Dendritic cell treated with granulocyte-macrophage colony-stimulating factor and Interleukin-4, amounts not matched to agents 40 ng/mL and 50 ng/mL, for 4 days (primary cell): ENCODE results near the gene UBE2L6.
A peak's percentile ranks its signal among the peaks of the same experiment; 100 is the strongest.
"Not testable (repeated sequence)": the region's sequence is repeated elsewhere in the genome, so short reads cannot be mapped to it uniquely, and the experiment has no call there.

ENCODE experiments used
- H3K27ac Mint-ChIP-seq: one replicate; pipeline ENCODE4 v1.8.0; 2022; ENCODE audit warnings: mild to moderate bottlenecking, mixed read lengths
- H3K27me3 Mint-ChIP-seq: one replicate; pipeline ENCODE4 v1.8.0; 2022; ENCODE audit warnings: mild to moderate bottlenecking, mixed read lengths
- H3K36me3 Mint-ChIP-seq: one replicate; pipeline ENCODE4 v1.8.0; 2022; ENCODE audit warnings: low read depth, mixed read lengths
- H3K4me1 Mint-ChIP-seq: one replicate; pipeline ENCODE4 v1.8.0; 2022; ENCODE audit warnings: low read depth, mixed read lengths
- H3K4me3 Mint-ChIP-seq: one replicate; pipeline ENCODE4 v1.8.0; 2022; ENCODE audit warnings: mild to moderate bottlenecking, moderate library complexity, mixed read lengths
- H3K9me3 Mint-ChIP-seq: one replicate; pipeline ENCODE4 v1.8.0; 2022; ENCODE audit warnings: mixed read lengths
- intact Hi-C: fragments of 100-400 bp; cut with micrococcal nuclease; formaldehyde crosslinking; loops from one replicate; pipeline ENCODE4 v1.15.0; 2022

Gene UBE2L6

GRCh38 chr11:57551941-57552340, 15.5 kb downstream of the UBE2L6 start:
- Mint-ChIP-seq H3K27me3 (no peaks in the 10 kb centered on the region), H3K4me1 (peaks cover 10% of the 10 kb centered on the region), H3K4me3 (no peak overlapping the region), H3K36me3 (peaks cover 95% of the 10 kb centered on the region), H3K27ac (no peak overlapping the region), H3K9me3 (no peaks in the 10 kb centered on the region)
- intact Hi-C loops: no loop called here

DNA sequence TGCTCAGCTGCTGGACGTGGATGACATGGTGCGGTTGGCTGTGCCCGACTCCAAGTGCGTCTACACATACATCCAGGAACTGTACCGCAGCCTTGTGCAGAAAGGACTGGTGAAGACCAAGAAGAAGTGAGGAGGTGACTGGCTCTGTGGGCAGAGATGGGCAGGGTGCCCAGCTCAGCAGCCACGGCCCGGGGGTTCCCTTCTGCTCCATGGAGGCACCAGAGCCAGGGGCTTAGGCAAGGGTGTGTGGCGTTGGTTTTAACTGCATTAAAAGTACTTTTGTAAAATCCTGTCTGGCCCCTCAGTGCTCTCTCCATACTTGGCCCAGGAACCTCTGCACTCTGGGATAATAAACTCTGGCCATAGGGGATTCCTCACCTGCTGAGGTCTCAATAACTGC, 17.5 kb downstream of the UBE2L6 start:
- intact Hi-C loops: no loop called here
- H3K9me3 Mint-ChIP-seq: no peaks in the 10 kb centered on the region
- H3K27me3 Mint-ChIP-seq: no peaks in the 10 kb centered on the region
- H3K4me1 Mint-ChIP-seq: peaks cover 11% of the 10 kb centered on the region
- no peak overlapping the region for H3K27ac Mint-ChIP-seq
- no peak overlapping the region for H3K4me3 Mint-ChIP-seq
- H3K36me3 Mint-ChIP-seq: peaks cover 76% of the 10 kb centered on the region

- no peak overlapping the region for H3K4me3 Mint-ChIP-seq
- peaks cover 55% of the 10 kb centered on the region for H3K36me3 Mint-ChIP-seq
- H3K27me3 Mint-ChIP-seq: no peaks in the 10 kb centered on the region
- peaks cover 11% of the 10 kb centered on the region for H3K4me1 Mint-ChIP-seq
- H3K9me3 Mint-ChIP-seq: no peaks in the 10 kb centered on the region
- peak overlapping the region; percentile 48 for H3K27ac Mint-ChIP-seq
- intact Hi-C loops: no loop called here
Measured at GRCh38 chr11:57547854-57548377, 19.6 kb downstream of the UBE2L6 start.

DNA sequence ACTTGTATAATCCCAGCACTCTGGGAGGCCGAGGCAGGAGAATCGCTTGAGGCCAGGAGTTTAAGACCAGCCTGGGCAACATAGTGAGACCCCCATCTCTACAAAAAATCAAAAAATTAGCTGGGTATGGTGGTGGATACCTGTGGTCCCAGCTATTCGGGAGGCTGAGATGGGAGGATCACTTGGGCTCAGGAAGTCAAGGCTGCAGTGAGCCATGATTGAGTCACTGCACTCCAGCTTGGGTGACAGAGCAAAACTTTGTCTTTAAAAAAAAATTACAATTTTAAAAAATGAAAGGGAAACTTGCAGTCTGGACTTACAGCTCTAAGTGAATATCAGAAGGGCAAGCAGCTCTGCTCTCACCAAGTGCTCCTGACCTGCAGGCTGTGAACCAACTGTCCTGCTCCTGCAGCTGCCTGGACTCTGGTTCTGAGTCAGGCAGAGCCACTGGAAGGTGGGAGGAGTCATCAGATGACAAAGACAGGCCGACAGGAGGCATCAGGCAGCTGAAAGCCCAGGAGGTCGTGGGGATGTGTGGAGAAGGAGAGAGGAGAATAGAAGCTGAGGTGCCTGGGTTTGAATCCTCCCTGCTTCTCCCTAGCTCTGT, 20.5 kb downstream of the UBE2L6 start:
- no peak overlapping the region for H3K4me3 Mint-ChIP-seq
- no peaks in the 10 kb centered on the region for H3K9me3 Mint-ChIP-seq
- H3K27ac Mint-ChIP-seq: peak overlapping the region; percentile 48
- peaks cover 11% of the 10 kb centered on the region for H3K4me1 Mint-ChIP-seq
- intact Hi-C loops: no loop called here
- H3K27me3 Mint-ChIP-seq: no peaks in the 10 kb centered on the region
- peaks cover 46% of the 10 kb centered on the region for H3K36me3 Mint-ChIP-seq

DNA sequence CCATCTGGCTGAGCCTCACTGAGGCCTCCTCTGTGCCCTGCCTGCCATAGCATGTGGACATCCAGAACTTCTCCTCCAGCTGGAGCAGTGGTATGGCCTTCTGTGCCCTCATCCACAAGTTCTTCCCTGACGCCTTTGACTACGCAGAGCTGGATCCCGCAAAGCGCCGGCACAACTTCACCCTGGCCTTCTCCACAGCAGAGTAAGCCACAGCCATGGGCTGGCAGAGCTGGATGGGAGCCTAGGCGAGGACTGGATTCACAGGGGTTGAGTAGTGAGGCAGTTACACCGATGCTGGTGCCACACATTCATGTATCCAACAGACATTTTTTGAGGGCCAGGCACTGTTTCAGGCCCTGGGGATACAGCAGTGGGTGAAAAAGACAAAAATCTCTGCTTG, 21.0 kb downstream of the UBE2L6 start:
- Mint-ChIP-seq H3K36me3 (peaks cover 41% of the 10 kb centered on the region), H3K4me3 (no peak overlapping the region), H3K27ac (no peak overlapping the region), H3K9me3 (no peaks in the 10 kb centered on the region), H3K4me1 (peaks cover 11% of the 10 kb centered on the region), H3K27me3 (no peaks in the 10 kb centered on the region)
- intact Hi-C loops: no loop called here

DNA sequence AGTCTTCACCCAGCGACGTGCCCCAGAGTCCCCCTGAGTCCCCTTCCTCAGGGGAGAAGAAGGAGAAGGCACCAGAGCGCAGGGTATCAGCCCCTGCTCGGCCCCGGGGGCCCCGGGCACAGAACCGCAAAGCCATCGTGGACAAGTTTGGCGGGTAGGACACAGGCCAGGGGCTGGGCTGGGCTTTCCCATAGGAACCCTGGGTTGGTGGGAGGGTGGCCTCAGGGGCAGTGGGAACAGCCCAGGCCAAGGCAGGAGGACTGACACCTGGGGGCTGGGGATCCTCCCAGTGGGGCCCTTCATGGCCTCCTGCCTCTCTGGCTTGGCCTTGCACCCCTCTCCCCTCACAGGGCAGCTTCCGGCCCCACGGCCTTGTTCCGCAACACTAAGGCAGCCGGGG, 21.6 kb downstream of the UBE2L6 start:
- Mint-ChIP-seq H3K27me3 (no peaks in the 10 kb centered on the region), H3K4me3 (no peak overlapping the region), H3K27ac (no peak overlapping the region), H3K9me3 (no peaks in the 10 kb centered on the region), H3K4me1 (peaks cover 11% of the 10 kb centered on the region), H3K36me3 (peaks cover 38% of the 10 kb centered on the region)
- intact Hi-C loops: no loop called here

DNA sequence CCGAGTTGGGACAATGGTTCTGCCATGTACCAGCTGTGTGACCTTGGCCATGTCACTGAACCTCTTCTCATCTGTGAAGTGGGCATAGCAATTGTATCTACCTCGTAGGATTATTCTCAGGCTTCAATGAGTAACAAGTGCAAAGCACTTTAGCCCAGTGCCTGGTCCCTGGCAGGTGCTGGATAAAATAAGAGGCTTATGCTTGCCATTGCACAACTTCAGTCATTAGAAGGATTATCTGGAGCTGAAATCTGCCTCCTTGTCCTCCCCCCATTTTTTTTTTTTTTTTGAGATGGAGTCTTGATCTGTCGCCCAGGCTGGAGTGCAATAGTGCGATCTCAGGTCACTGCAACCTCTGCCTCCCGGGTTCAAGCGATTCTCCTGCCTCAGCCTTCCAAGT, 22.9 kb downstream of the UBE2L6 start:
- Mint-ChIP-seq H3K36me3 (peaks cover 25% of the 10 kb centered on the region), H3K27me3 (no peaks in the 10 kb centered on the region), H3K9me3 (no peaks in the 10 kb centered on the region), H3K27ac (no peak overlapping the region), H3K4me1 (peaks cover 11% of the 10 kb centered on the region), H3K4me3 (no peak overlapping the region)
- intact Hi-C loops: no loop called here

- Mint-ChIP-seq H3K9me3 (no peaks in the 10 kb centered on the region), H3K4me3 (no peak overlapping the region), H3K4me1 (peaks cover 11% of the 10 kb centered on the region), H3K36me3 (peaks cover 17% of the 10 kb centered on the region), H3K27me3 (no peaks in the 10 kb centered on the region), H3K27ac (no peak overlapping the region)
- intact Hi-C loops: no loop called here
Measured at GRCh38 chr11:57543593-57543992, 23.9 kb downstream of the UBE2L6 start.

GRCh38 chr11:57542582-57542981, 24.9 kb downstream of the UBE2L6 start:
- Mint-ChIP-seq H3K36me3 (peaks cover 13% of the 10 kb centered on the region), H3K27ac (no peak overlapping the region), H3K27me3 (no peaks in the 10 kb centered on the region), H3K9me3 (no peaks in the 10 kb centered on the region), H3K4me1 (peaks cover 7% of the 10 kb centered on the region), H3K4me3 (no peak overlapping the region)
- intact Hi-C loops: no loop called here

DNA sequence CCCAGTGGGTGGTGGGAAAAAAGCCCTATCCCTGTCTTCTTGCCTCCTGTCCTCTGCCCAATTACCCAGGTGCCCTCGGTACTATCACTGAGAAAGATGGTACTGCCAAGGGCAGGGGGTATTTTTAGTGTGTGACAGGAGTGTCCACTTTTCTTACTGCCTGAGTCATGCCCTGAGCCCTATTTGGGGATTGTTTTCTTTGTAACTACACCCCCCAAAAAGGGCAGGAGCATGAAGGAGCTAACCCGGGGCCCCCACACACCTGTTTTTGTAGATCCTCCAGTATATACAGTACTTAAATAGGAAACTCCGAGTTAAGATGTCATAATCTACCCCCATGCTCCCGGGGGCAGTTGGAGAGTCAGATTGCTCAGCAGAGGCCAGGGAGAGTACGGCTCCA, 26.3 kb downstream of the UBE2L6 start:
- Mint-ChIP-seq H3K27ac (no peak overlapping the region), H3K9me3 (no peaks in the 10 kb centered on the region), H3K4me3 (no peak overlapping the region), H3K27me3 (no peaks in the 10 kb centered on the region), H3K4me1 (no peaks in the 10 kb centered on the region), H3K36me3 (peaks cover 6% of the 10 kb centered on the region)
- intact Hi-C loops: no loop called here

DNA sequence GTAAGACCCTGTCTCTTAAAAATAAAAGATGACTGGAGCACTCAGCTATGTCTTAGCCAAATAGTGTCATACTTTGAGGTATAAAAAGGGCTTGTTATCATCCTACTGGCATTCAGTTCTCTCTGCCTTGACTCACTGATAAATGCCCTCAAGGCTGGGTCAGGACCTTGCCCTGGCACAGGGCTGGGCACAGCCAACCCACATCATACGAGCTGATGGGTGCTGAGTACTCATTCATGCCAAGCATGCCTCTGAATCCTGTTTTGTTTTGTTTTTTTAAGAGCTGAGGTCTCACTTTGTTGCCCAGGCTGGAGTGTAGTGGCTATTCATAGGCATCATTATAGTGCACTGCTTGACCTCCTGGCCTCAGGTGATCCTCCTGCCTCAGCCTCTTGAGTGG, 28.1 kb downstream of the UBE2L6 start:
- intact Hi-C loops: no loop called here

GRCh38 chr11:57536947-57537619, 30.4 kb downstream of the UBE2L6 start, which contains the start of gene SMTNL1:
TSS of gene SMTNL1 (plus strand) at chr11:57537595. CDS start at chr11:57542643, 5,048 bp downstream.
- peaks cover under 1% of the 10 kb centered on the region for H3K4me1 Mint-ChIP-seq
- no peak within 1 kb of the TSS for H3K27ac Mint-ChIP-seq
- no peak within 1 kb of the TSS for H3K4me3 Mint-ChIP-seq
- intact Hi-C loops: no loop called here
- no peaks in the 10 kb centered on the region for H3K9me3 Mint-ChIP-seq
- H3K36me3 Mint-ChIP-seq: peaks cover 6% of the 10 kb centered on the region
- no peaks in the 10 kb centered on the region for H3K27me3 Mint-ChIP-seq

More for the DNA sequence above, 28.1 kb downstream of the UBE2L6 start:
- H3K4me1 Mint-ChIP-seq: no peaks in the 10 kb centered on the region
- H3K4me3 Mint-ChIP-seq: no peak overlapping the region
- H3K36me3 Mint-ChIP-seq: peaks cover 6% of the 10 kb centered on the region
- H3K9me3 Mint-ChIP-seq: no peaks in the 10 kb centered on the region
- H3K27me3 Mint-ChIP-seq: no peaks in the 10 kb centered on the region
- H3K27ac Mint-ChIP-seq: no peak overlapping the region

- intact Hi-C loops: loop anchor here (5.0 kb wide), 1 partner anchor 197 kb away; the partner anchor contains the start of genes P2RX3 and SSRP1
- peaks cover 15% of the 10 kb centered on the region for H3K36me3 Mint-ChIP-seq
- peaks cover 20% of the 10 kb centered on the region for H3K4me1 Mint-ChIP-seq
- H3K4me3 Mint-ChIP-seq, H3K9me3 Mint-ChIP-seq, H3K27ac Mint-ChIP-seq, H3K27me3 Mint-ChIP-seq: not testable (repeated sequence)
Measured at GRCh38 chr11:57534449-57534848, 33.0 kb downstream of the UBE2L6 start.

DNA sequence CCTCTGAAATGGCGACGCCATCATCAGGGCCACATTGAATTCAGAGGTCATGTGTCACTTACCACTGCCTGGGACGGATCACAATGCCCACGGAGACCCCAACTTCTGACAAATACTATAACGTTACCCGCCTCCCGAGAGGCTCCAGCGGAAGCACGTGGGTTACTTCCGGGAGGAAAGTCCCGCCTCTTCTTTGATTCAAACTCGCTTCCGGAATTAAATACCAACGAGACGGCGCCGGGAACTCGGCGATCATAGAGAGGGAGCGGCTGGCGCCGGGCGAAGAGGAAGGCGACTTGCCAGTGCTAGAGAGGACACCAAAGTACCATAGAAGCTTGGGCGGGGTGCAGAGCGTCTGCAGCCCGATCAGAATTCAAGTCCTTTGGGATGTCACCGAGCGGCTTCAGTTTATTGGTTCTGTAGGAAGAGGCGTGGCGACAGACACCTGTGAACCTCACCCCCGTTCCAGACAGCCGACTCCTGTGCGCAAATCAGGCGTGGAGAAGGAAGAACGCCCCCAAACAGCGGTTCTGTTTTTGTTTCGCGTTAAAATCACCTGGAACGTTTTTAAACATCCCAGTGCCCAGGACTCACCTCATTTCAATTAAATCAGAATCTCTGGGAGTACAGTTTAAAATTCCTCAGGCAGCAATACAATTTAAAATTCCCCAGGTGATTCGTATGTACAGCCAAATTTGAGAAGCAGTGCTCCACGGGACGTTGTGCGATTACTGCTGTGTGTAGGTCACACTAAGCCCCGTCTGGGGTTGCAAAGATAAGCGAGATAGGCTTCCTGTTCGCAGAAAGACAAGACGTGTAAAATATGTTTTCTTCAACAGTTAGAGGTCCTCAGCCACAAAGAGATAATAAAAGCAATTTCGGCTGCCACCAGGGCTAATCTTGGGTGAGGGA, 36.6 kb downstream of the UBE2L6 start, which contains the start of gene TIMM10:
Gene TIMM10, minus strand, starts transcription at position 159 of the 912 bp plus-strand sequence. CDS start 565 bp downstream, outside the sequence.
- intact Hi-C loops: loop anchor here (2.0 to 5.0 kb wide), 2 partner anchors 36 to 194 kb away; partner anchors contain the start of genes P2RX3, SSRP1 and UBE2L6
- Mint-ChIP-seq H3K9me3 (no peaks in the 10 kb centered on the region), H3K4me3 (peak within 1 kb of the TSS; percentile 91), H3K27me3 (no peaks in the 10 kb centered on the region), H3K27ac (peak within 1 kb of the TSS; percentile 89), H3K4me1 (peaks cover 25% of the 10 kb centered on the region), H3K36me3 (peaks cover 32% of the 10 kb centered on the region)
